ENCODE measurements around the gene NAP1L4.

DNA sequence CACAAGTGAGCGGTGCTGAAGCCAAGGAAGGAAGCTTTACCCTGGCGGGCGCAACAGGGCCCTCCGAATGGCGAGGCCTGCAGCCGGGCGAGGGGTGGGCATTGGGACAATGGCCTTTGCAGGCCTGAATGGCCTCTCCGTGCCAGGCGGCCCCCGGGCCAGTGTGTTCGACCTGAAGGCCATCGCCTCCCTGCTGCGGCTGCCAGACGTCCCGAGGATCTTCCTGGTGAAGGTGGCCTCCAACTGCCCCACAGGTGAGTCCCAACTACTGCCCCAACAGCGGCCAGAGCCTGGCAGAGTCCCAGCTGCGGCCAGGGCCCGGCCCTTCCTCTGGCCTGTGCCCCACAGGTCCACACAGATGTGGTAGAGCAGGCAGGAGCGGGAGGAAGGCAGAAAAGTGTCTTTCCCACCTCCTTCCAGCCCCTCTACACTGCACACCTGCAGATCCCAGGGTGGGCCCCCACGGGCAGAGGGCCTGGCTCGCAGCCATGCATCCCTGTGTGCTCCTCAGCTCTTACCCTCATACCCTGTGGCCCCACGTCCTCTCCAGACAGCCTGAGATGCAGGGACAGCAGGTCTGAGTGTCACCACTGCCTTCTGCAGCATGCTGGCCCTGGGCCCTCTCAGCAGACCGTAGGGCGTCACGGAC lies 74.2 kb downstream of the NAP1L4 start:
- TF ChIP-seq, protein P1, sequence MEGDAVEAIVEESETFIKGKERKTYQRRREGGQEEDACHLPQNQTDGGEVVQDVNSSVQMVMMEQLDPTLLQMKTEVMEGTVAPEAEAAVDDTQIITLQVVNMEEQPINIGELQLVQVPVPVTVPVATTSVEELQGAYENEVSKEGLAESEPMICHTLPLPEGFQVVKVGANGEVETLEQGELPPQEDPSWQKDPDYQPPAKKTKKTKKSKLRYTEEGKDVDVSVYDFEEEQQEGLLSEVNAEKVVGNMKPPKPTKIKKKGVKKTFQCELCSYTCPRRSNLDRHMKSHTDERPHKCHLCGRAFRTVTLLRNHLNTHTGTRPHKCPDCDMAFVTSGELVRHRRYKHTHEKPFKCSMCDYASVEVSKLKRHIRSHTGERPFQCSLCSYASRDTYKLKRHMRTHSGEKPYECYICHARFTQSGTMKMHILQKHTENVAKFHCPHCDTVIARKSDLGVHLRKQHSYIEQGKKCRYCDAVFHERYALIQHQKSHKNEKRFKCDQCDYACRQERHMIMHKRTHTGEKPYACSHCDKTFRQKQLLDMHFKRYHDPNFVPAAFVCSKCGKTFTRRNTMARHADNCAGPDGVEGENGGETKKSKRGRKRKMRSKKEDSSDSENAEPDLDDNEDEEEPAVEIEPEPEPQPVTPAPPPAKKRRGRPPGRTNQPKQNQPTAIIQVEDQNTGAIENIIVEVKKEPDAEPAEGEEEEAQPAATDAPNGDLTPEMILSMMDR (IDR thresholded peaks at IDR 0.05; ENCODE audit: low read depth, low read length) = no peak
- TF ChIP-seq POLR2A (IDR thresholded peaks at IDR 0.05; ENCODE audit: extremely low read depth, insufficient read length) = no peak
- TF ChIP-seq, protein P2, sequence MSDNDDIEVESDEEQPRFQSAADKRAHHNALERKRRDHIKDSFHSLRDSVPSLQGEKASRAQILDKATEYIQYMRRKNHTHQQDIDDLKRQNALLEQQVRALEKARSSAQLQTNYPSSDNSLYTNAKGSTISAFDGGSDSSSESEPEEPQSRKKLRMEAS (IDR thresholded peaks at IDR 0.05; ENCODE audit: low read depth, low read length) = no peak
